Natural killer cell (primary cell): ENCODE measurements around the gene IZUMO1. TPM values are rescaled to one million over a fixed set of nuclear protein-coding genes. Genes with fewer than 3 reads are reported as not detected.

Experiments used
- ATAC-seq, 3 donors: fragments of 150-1000 bp in 2 of 3; fragments of 200-7000 bp in 1 of 3; cut with Tn5 transposase; 1 replicate in 1 of 3; 2 replicates in 2 of 3; pipeline ENCODE4 v1.10.0; 2021; ENCODE audit warnings: mild to moderate bottlenecking in 2 of 3, moderate library complexity in 2 of 3
- DNase-seq, 2 donors: peaks; one replicate each; pipeline versions ENCODE4 v3.0.0 to v3.0.0-alpha.2; 2013 to 2021; ENCODE audit warnings: mixed read lengths in 1 of 2
- H3K27ac ChIP-seq: one replicate; pipeline ENCODE4 v1.5.1; 2013; ENCODE audit warnings: mild to moderate bottlenecking, low read length
- H3K27me3 ChIP-seq: one replicate; pipeline ENCODE4 v1.6.1; 2013; ENCODE audit warnings: low read length; ENCODE audit not compliant: control insufficient read depth, insufficient read depth
- H3K36me3 ChIP-seq: one replicate; pipeline ENCODE4 v1.6.1; 2013; ENCODE audit warnings: low read length; ENCODE audit not compliant: control insufficient read depth, insufficient read depth
- H3K4me1 ChIP-seq: one replicate; pipeline ENCODE4 v1.6.1; 2013; ENCODE audit warnings: low read length; ENCODE audit not compliant: control insufficient read depth, insufficient read depth
- H3K4me3 ChIP-seq: one replicate; pipeline ENCODE4 v1.5.1; 2013; ENCODE audit warnings: low read length
- H3K9me3 ChIP-seq: one replicate; pipeline ENCODE4 v1.6.1; 2013; ENCODE audit warnings: low read length; ENCODE audit not compliant: control insufficient read depth, insufficient read depth
- H3K27ac Mint-ChIP-seq, 2 donors: one replicate each; pipeline ENCODE4 v1.8.0; 2022; ENCODE audit warnings: mild to moderate bottlenecking in 2 of 2, mixed read lengths in 2 of 2, moderate library complexity in 1 of 2
- H3K27me3 Mint-ChIP-seq, 2 donors: one replicate each; pipeline ENCODE4 v1.8.0; 2022; ENCODE audit warnings: low read depth in 2 of 2, mixed read lengths in 2 of 2
- H3K36me3 Mint-ChIP-seq: one replicate; pipeline ENCODE4 v1.8.0; 2022; ENCODE audit warnings: mixed read lengths
- H3K4me1 Mint-ChIP-seq, 2 donors: one replicate each; pipeline ENCODE4 v1.8.0; 2022; ENCODE audit warnings: mixed read lengths in 2 of 2
- H3K4me3 Mint-ChIP-seq: one replicate; pipeline ENCODE4 v1.8.0; 2022; ENCODE audit warnings: mild to moderate bottlenecking, moderate library complexity, mixed read lengths
- H3K9me3 Mint-ChIP-seq, 2 donors: one replicate each; pipeline ENCODE4 v1.8.0; 2022; ENCODE audit warnings: mixed read lengths in 2 of 2
- CTCF ChIP-seq: fragments of 200-600 bp; IDR thresholded peaks from one replicate; pipeline ENCODE4 v1.8.0; 2022; ENCODE audit warnings: antibody characterized with exemption
- WGBS: methylation state at CpG from one replicate; pipeline ENCODE4 v1.1.7; 2013; ENCODE audit warnings: missing lambda C conversion rate; ENCODE audit not compliant: insufficient coverage; 5-methylcytosine and 5-hydroxymethylcytosine counted together
- intact Hi-C: fragments of 100-400 bp; cut with micrococcal nuclease; formaldehyde crosslinking; loops from one replicate; pipeline ENCODE4 v1.14.2; 2022
- total RNA-seq, 4 donors: library from RNA; stranded (reverse); fragments of 120-200 nt in 1 of 4; gene quantifications; one replicate each; pipeline versions ENCODE4 v1.2.3 to v1.2.4, GENCODE V29; 2013 to 2022

Gene IZUMO1
- total RNA-seq, 3 donors from 2014 or later (not counting 1 experiment from before 2014, with no cell fraction given), result not detected

- intact Hi-C loops, result no loop called here
- Mint-ChIP-seq H3K27ac (no peak overlapping the region), H3K4me1 (peaks cover 12 to 29% of the 10 kb centered on the region in 2 donors), H3K4me3 (no peak overlapping the region), H3K27me3 (peaks cover 19 to 44% of the 10 kb centered on the region in 2 donors), H3K9me3 (no peaks in the 10 kb centered on the region), H3K36me3 (no peaks in the 10 kb centered on the region)
- Histone ChIP-seq H3K4me1 (peaks cover 33% of the 10 kb centered on the region), H3K27me3 (peaks cover 32% of the 10 kb centered on the region), H3K27ac (no peak overlapping the region), H3K9me3 (peaks cover 5% of the 10 kb centered on the region), H3K4me3 (no peak overlapping the region), H3K36me3 (no peaks in the 10 kb centered on the region)
- ATAC-seq (no peak), DNase-seq (no peak)
- no peak for TF ChIP-seq CTCF
- WGBS, result 83% methylated on average over 3 of the region's 4 CpGs
Measured at GRCh38 chr19:48749571-48750198, 3.0 kb upstream of the IZUMO1 start.

- WGBS, result 85% methylated on average over 8 of the region's 8 CpGs
- no peaks in the 10 kb centered on the region for H3K36me3 Mint-ChIP-seq
- H3K4me1 Mint-ChIP-seq, result peaks cover 7 to 22% of the 10 kb centered on the region in 2 donors
- Histone ChIP-seq H3K27ac (no peak overlapping the region), H3K4me1 (peaks cover 20% of the 10 kb centered on the region), H3K9me3 (peaks cover 5% of the 10 kb centered on the region), H3K4me3 (no peak overlapping the region), H3K36me3 (no peaks in the 10 kb centered on the region), H3K27me3 (peaks cover 18% of the 10 kb centered on the region)
- H3K27me3 Mint-ChIP-seq, result peaks cover 10 to 27% of the 10 kb centered on the region in 2 donors
- intact Hi-C loops, result no loop called here
- H3K9me3 Mint-ChIP-seq, result no peaks in the 10 kb centered on the region
- DNase-seq (no peak), ATAC-seq (no peak)
- no peak for TF ChIP-seq CTCF
- no peak overlapping the region for H3K4me3 Mint-ChIP-seq
- H3K27ac Mint-ChIP-seq, result no peak overlapping the region
Measured at GRCh38 chr19:48746110-48746509, 599 bp downstream of the IZUMO1 start.

GRCh38 chr19:48745208-48745995 is 1.3 kb downstream of the IZUMO1 start:
- Histone ChIP-seq H3K4me3 (no peak overlapping the region), H3K27me3 (peaks cover 20% of the 10 kb centered on the region), H3K27ac (no peak overlapping the region), H3K36me3 (no peaks in the 10 kb centered on the region), H3K4me1 (peaks cover 22% of the 10 kb centered on the region), H3K9me3 (peaks cover 5% of the 10 kb centered on the region)
- intact Hi-C loops, result no loop called here
- Mint-ChIP-seq H3K27me3 (peaks cover 10 to 24% of the 10 kb centered on the region in 2 donors), H3K36me3 (no peaks in the 10 kb centered on the region), H3K9me3 (no peaks in the 10 kb centered on the region), H3K27ac (no peak overlapping the region), H3K4me1 (peaks cover 8 to 25% of the 10 kb centered on the region in 2 donors), H3K4me3 (no peak overlapping the region)
- ATAC-seq (peak; percentile 73 to 84 (median 84)), DNase-seq (peak in 1 of 2 donors; percentile 76)
- WGBS, result 40% methylated on average over 32 of the region's 33 CpGs
- no peak for TF ChIP-seq CTCF
